Measurements from ENCODE around the gene ERC2.

DNA sequence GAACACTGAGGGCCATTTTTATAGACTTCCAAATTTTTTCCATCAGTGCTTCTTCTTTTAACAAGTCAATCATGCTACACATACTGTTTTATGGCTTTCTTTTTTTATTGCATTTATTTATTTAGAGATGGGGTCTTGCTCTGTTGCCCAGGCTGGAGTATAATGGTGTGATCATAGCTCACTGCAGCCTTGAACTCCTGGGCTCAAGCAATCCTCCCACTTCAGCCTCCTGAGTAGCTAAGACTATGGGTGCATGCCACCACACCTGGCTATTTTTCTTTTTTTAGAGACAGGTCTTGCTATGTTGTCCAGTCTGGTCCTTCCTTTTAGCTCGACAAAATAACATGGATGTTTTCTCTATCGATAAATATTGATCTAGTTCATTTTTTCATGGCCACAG lies 555.4 kb downstream of the ERC2 start:
- no peak for TF ChIP-seq SAP130 (CRISPR knock-in tag; IDR thresholded peaks at IDR 0.05; ENCODE audit: low read depth)
- TF ChIP-seq ZNF253 (CRISPR knock-in tag; IDR thresholded peaks at IDR 0.05; ENCODE audit: borderline replicate concordance), result no peak
- TF ChIP-seq, protein P1, sequence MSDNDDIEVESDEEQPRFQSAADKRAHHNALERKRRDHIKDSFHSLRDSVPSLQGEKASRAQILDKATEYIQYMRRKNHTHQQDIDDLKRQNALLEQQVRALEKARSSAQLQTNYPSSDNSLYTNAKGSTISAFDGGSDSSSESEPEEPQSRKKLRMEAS (IDR thresholded peaks at IDR 0.05), result no peak
- TF ChIP-seq ZNF292 (CRISPR knock-in tag; IDR thresholded peaks at IDR 0.05; ENCODE audit: borderline replicate concordance, low read depth), result no peak
- TF ChIP-seq, protein P2, sequence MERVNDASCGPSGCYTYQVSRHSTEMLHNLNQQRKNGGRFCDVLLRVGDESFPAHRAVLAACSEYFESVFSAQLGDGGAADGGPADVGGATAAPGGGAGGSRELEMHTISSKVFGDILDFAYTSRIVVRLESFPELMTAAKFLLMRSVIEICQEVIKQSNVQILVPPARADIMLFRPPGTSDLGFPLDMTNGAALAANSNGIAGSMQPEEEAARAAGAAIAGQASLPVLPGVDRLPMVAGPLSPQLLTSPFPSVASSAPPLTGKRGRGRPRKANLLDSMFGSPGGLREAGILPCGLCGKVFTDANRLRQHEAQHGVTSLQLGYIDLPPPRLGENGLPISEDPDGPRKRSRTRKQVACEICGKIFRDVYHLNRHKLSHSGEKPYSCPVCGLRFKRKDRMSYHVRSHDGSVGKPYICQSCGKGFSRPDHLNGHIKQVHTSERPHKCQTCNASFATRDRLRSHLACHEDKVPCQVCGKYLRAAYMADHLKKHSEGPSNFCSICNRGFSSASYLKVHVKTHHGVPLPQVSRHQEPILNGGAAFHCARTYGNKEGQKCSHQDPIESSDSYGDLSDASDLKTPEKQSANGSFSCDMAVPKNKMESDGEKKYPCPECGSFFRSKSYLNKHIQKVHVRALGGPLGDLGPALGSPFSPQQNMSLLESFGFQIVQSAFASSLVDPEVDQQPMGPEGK (CRISPR knock-in tag; IDR thresholded peaks at IDR 0.05), result no peak
- TF ChIP-seq, protein P3, sequence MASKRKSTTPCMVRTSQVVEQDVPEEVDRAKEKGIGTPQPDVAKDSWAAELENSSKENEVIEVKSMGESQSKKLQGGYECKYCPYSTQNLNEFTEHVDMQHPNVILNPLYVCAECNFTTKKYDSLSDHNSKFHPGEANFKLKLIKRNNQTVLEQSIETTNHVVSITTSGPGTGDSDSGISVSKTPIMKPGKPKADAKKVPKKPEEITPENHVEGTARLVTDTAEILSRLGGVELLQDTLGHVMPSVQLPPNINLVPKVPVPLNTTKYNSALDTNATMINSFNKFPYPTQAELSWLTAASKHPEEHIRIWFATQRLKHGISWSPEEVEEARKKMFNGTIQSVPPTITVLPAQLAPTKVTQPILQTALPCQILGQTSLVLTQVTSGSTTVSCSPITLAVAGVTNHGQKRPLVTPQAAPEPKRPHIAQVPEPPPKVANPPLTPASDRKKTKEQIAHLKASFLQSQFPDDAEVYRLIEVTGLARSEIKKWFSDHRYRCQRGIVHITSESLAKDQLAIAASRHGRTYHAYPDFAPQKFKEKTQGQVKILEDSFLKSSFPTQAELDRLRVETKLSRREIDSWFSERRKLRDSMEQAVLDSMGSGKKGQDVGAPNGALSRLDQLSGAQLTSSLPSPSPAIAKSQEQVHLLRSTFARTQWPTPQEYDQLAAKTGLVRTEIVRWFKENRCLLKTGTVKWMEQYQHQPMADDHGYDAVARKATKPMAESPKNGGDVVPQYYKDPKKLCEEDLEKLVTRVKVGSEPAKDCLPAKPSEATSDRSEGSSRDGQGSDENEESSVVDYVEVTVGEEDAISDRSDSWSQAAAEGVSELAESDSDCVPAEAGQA (IDR thresholded peaks at IDR 0.05; ENCODE audit: low read depth), result no peak
- TF ChIP-seq, protein P3 (CRISPR knock-in tag; IDR thresholded peaks at IDR 0.05; ENCODE audit: borderline replicate concordance), result no peak
- no peak for TF ChIP-seq SCMH1 (CRISPR knock-in tag; IDR thresholded peaks at IDR 0.05; ENCODE audit: borderline replicate concordance)
- no peak for TF ChIP-seq CREB1 (IDR thresholded peaks at IDR 0.05)
- TF ChIP-seq CREB1 (CRISPR knock-in tag; IDR thresholded peaks at IDR 0.05), result no peak
- TF ChIP-seq, protein P4, sequence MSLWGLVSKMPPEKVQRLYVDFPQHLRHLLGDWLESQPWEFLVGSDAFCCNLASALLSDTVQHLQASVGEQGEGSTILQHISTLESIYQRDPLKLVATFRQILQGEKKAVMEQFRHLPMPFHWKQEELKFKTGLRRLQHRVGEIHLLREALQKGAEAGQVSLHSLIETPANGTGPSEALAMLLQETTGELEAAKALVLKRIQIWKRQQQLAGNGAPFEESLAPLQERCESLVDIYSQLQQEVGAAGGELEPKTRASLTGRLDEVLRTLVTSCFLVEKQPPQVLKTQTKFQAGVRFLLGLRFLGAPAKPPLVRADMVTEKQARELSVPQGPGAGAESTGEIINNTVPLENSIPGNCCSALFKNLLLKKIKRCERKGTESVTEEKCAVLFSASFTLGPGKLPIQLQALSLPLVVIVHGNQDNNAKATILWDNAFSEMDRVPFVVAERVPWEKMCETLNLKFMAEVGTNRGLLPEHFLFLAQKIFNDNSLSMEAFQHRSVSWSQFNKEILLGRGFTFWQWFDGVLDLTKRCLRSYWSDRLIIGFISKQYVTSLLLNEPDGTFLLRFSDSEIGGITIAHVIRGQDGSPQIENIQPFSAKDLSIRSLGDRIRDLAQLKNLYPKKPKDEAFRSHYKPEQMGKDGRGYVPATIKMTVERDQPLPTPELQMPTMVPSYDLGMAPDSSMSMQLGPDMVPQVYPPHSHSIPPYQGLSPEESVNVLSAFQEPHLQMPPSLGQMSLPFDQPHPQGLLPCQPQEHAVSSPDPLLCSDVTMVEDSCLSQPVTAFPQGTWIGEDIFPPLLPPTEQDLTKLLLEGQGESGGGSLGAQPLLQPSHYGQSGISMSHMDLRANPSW (CRISPR knock-in tag; IDR thresholded peaks at IDR 0.05; ENCODE audit: borderline replicate concordance), result no peak
- no peak for TF ChIP-seq POLR2A (IDR thresholded peaks at IDR 0.05; ENCODE audit: insufficient read depth in 1 of 2, low read depth in 2 of 2, low read length in 2 of 2)
- TF ChIP-seq PHB2 (IDR thresholded peaks at IDR 0.05; ENCODE audit: partially characterized antibody), result no peak
- no peak for TF ChIP-seq RAD21 (CRISPR knock-in tag; IDR thresholded peaks at IDR 0.05)
- TF ChIP-seq, protein P5, sequence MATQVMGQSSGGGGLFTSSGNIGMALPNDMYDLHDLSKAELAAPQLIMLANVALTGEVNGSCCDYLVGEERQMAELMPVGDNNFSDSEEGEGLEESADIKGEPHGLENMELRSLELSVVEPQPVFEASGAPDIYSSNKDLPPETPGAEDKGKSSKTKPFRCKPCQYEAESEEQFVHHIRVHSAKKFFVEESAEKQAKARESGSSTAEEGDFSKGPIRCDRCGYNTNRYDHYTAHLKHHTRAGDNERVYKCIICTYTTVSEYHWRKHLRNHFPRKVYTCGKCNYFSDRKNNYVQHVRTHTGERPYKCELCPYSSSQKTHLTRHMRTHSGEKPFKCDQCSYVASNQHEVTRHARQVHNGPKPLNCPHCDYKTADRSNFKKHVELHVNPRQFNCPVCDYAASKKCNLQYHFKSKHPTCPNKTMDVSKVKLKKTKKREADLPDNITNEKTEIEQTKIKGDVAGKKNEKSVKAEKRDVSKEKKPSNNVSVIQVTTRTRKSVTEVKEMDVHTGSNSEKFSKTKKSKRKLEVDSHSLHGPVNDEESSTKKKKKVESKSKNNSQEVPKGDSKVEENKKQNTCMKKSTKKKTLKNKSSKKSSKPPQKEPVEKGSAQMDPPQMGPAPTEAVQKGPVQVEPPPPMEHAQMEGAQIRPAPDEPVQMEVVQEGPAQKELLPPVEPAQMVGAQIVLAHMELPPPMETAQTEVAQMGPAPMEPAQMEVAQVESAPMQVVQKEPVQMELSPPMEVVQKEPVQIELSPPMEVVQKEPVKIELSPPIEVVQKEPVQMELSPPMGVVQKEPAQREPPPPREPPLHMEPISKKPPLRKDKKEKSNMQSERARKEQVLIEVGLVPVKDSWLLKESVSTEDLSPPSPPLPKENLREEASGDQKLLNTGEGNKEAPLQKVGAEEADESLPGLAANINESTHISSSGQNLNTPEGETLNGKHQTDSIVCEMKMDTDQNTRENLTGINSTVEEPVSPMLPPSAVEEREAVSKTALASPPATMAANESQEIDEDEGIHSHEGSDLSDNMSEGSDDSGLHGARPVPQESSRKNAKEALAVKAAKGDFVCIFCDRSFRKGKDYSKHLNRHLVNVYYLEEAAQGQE (IDR thresholded peaks at IDR 0.05; ENCODE audit: borderline replicate concordance in 1 of 2, low read depth in 1 of 2, low read length in 2 of 2), result no peak
